Stimulated activated CD8-positive, alpha-beta memory T cell treated with anti-CD3 and anti-CD28 coated beads, Interleukin-7, amount 100 ng/mL, for 1 hour (primary cell): ENCODE data around the gene NUTM2E.
"Not testable (repeated sequence)": the region's sequence is repeated elsewhere in the genome, so short reads cannot be mapped to it uniquely, and the experiment has no call there.

Experiments used
- DNase-seq, 2 donors: peaks; one replicate each; pipeline ENCODE4 v3.0.0-alpha.2; 2020; ENCODE audit warnings: low read depth in 2 of 2

The NUTM2E gene

DNA sequence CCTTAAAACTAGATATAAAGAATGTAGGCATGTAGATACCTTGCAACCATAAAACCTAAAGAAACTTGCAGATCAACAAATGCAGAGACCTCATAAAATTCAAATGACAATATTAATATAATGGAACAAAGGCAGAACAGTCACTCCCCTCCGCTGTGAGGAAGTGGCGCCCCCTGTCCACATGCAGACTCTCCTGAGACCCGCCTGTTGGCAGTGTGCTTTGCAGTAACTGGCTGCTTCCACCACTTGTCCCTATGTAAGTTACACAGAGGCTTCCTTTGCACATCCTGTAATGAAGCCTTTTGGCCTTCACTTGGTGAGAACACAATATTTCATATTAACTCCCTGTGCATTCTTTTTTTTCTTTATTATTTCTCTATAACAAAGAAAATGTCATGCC is 36.3 kb downstream of the NUTM2E start:
- DNase-seq = not testable (repeated sequence)

DNA sequence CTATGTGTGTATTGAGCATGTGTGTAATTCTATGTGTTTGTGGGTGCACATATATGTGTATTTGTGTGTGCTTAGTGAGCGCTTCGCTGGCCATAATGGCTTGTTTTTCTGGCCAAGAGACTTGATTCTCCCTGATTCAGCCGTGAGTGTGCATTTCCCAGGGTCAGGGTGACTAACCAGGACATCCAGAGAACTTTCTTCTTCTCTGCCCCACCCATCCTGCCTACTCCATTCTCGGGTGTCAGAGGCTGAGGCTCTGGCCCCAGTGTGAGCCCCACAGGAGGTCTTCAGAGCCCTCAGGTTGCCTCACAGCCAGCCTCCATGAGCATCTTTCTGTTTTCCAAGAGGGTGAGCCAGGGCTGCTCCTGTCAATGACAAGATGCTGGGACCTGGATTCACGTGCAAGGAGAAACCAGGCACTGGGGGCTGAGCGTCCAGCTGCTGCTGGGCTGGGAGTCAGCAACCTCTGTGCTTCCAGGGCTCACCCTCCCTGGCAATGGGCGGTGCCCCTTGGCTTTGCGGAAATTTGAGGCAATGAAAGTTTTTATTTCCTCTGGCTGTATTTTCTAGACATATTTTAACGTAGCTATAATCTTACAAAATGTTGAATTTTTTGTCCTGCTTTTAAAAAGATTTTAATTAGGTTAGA is 40.5 kb downstream of the NUTM2E start:
- DNase-seq = not testable (repeated sequence)

DNA sequence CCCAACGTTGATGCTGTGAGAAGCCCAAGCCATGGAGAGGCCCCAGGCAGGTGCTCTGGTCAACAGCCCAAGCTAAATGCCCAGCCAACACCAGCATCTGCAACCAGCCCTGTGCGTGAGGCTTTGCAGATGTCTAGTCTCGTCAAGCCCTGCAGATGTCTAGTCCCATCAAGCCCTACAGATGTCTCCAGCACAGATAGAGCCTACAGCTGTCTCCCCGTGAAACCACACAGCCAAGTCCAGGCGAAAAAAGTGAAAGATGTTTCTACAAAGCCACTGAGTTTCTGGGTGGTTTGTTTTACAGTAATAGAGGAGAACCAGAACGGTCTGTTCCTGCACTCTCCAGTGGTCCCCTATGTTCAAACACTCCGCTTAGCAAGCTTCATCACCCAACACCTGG is 41.5 kb downstream of the NUTM2E start:
- not testable (repeated sequence) for DNase-seq

DNA sequence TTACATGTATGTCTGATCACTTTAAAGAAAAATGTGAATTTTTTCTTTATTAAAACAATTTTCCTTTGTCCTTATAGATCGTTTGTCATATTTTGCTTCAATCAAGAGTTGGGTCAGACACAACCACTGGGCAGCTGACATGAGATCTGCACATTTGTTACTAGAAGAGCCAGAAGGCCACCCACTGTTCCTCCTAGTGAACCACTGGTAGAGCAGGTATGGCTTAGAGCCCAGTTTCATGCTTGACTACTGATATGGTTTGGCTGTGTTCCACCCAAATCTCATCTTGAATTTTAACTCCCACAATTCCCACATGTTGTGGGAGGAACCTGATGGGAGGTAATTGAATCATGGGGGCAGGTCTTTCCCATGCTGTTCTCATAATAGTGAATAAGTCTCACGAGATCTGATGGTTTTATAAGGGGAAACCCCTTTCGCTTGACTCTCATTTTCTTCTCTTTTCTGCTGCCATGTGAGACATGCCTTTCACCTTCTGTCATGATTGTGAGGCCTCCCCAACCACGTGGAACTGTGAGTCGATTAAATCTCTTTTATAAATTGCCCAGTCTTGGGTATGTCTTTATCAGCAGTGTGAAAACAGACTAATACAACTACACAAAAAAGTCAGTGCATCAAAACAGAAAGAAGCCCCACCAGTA is 43.0 kb downstream of the NUTM2E start:
- not testable (repeated sequence) for DNase-seq

DNA sequence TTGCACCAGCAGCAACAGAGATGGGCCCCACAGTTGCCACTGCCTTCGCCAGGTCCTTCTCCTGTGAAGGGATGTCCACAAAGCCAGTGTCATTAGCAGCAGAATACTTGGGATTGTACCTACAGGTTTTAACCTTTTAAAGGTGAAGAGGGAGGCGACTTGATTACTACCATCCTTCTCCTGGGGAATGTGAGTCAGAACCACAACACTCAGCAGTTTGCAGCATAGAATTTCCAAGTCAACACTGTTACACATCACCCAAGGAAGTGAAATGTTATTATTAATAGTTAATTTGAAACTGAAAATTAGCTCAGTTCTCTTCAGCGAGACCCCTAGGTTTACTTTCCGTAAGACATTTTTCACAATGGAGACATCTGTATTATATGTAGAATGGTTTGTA is 45.2 kb downstream of the NUTM2E start:
- not testable (repeated sequence) for DNase-seq
